ENCODE data around the gene AHNAK. TPM values are rescaled to one million over a fixed set of nuclear protein-coding genes. Genes with fewer than 3 reads are reported as not detected.
"Not testable (repeated sequence)": the region's sequence is repeated elsewhere in the genome, so short reads cannot be mapped to it uniquely, and the experiment has no call there.

AHNAK gene
- total and polyA plus RNA-seq, 8 donors, result 37.4 to 693 (median 554) TPM

- H3K4me1 ChIP-seq, result peaks cover 18 to 75% (median 48%) of the 10 kb centered on the region in 4 donors
- H3K27ac ChIP-seq, result peak overlapping the region in 1 of 5 donors; percentile 80
- 87 to 97% (median 95%) methylated on average over 3 of the region's 3 CpGs for WGBS, 5 donors
- no peaks in the 10 kb centered on the region for H3K9me3 ChIP-seq
- no peaks in the 10 kb centered on the region for H3K36me3 ChIP-seq
- no peak overlapping the region for H3K4me3 ChIP-seq
- DNase-seq, result peak in 1 of 2 donors; percentile 23
- no peak for TF ChIP-seq POLR2A (IDR thresholded peaks at IDR 0.05)
- TF ChIP-seq EP300 (IDR thresholded peaks at IDR 0.05), result no peak
- TF ChIP-seq POLR2AphosphoS5 (IDR thresholded peaks at IDR 0.05), result no peak
- TF ChIP-seq, protein P1, sequence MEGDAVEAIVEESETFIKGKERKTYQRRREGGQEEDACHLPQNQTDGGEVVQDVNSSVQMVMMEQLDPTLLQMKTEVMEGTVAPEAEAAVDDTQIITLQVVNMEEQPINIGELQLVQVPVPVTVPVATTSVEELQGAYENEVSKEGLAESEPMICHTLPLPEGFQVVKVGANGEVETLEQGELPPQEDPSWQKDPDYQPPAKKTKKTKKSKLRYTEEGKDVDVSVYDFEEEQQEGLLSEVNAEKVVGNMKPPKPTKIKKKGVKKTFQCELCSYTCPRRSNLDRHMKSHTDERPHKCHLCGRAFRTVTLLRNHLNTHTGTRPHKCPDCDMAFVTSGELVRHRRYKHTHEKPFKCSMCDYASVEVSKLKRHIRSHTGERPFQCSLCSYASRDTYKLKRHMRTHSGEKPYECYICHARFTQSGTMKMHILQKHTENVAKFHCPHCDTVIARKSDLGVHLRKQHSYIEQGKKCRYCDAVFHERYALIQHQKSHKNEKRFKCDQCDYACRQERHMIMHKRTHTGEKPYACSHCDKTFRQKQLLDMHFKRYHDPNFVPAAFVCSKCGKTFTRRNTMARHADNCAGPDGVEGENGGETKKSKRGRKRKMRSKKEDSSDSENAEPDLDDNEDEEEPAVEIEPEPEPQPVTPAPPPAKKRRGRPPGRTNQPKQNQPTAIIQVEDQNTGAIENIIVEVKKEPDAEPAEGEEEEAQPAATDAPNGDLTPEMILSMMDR (IDR thresholded peaks at IDR 0.05), result no peak
- H3K27me3 ChIP-seq, result no peaks in the 10 kb centered on the region
- intact Hi-C loops (cut with DNase I; ENCODE audit: low total_unique reads), result no loop called here
These were observed 46.0 kb downstream of the AHNAK start for GRCh38 chr11:62500650-62501030.

- intact Hi-C loops (cut with DNase I; ENCODE audit: low total_unique reads), result no loop called here
- Histone ChIP-seq H3K4me3 (no peak overlapping the region), H3K27me3 (no peaks in the 10 kb centered on the region), H3K27ac (peak overlapping the region in 4 of 5 donors; percentile 8 to 80 (median 60)), H3K9me3 (no peaks in the 10 kb centered on the region), H3K4me1 (peaks cover 12 to 69% (median 42%) of the 10 kb centered on the region in 4 donors), H3K36me3 (no peaks in the 10 kb centered on the region)
- no peak for TF ChIP-seq EP300 (IDR thresholded peaks at IDR 0.05)
- no peak for TF ChIP-seq POLR2AphosphoS5 (IDR thresholded peaks at IDR 0.05)
- TF ChIP-seq, protein P1 (IDR thresholded peaks at IDR 0.05), result no peak
- no peak for TF ChIP-seq POLR2A (IDR thresholded peaks at IDR 0.05)
- DNase-seq, result peak in 1 of 2 donors; percentile 73
- 69 to 89% (median 79%) methylated on average over 12 of the region's 12 CpGs for WGBS, 5 donors
These were observed 46.5 kb downstream of the AHNAK start for GRCh38 chr11:62499944-62500649.

- 78 to 85% (median 81%) methylated on average over 17 of the region's 17 CpGs for WGBS, 5 donors
These were observed 47.2 kb downstream of the AHNAK start for GRCh38 chr11:62499311-62499943.

DNA sequence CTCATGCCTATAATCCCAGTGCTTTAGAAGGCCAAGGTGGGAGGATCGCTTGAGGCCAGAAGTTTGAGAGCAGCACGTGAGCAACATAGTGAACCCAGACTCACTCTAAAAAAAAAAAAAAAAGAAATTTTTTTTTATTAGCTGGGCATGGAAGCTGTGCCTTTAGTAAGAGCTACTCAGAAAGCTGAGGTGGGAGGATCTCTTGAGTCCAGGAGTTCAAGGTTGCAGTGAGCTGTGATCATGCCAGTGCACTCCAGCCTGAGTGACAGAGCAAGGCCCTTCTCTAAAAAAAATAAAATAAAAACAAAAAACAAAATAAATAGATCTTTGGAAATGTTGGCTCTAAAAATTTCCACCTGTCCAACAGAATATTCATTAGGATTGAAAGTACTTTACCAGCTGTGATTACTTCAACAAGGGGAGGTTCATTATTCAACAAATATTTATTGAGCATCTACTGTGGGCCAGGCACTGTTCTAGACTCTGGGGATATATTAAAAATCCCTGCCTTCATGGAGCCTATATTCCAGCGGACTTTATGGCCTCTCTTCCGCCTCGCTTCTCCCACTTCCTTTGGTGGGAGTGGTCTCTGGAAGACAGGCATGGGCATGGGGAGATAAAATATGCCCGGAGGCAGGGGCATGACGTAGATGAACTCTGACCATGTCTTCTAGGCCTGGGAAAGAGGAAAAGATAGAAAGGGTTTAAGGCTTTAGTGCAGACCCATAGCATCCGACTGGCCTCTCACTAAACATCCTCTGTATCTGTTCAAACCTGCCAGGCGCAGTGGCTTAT lies 47.9 kb downstream of the AHNAK start:
- Histone ChIP-seq H3K4me3 (no peak overlapping the region), H3K27ac (peak overlapping the region in 1 of 5 donors; percentile 80), H3K36me3 (no peaks in the 10 kb centered on the region), H3K4me1 (peaks cover 11 to 55% (median 33%) of the 10 kb centered on the region in 4 donors), H3K9me3 (no peaks in the 10 kb centered on the region), H3K27me3 (no peaks in the 10 kb centered on the region)
- TF ChIP-seq, protein P1 (IDR thresholded peaks at IDR 0.05), result no peak
- TF ChIP-seq EP300 (IDR thresholded peaks at IDR 0.05) (no peak), POLR2AphosphoS5 (IDR thresholded peaks at IDR 0.05) (no peak), POLR2A (IDR thresholded peaks at IDR 0.05) (no peak)
- DNase-seq, result no peak
- 94 to 97% (median 96%) methylated on average over 9 of the region's 9 CpGs for WGBS, 5 donors
- intact Hi-C loops (cut with DNase I; ENCODE audit: low total_unique reads), result no loop called here

More at GRCh38 chr11:62499311-62499943, 47.2 kb downstream of the AHNAK start:
- peak in 1 of 2 donors; percentile 42 for DNase-seq
- H3K36me3 ChIP-seq; intact Hi-C loops (cut with DNase I; ENCODE audit: low total_unique reads); H3K27me3 ChIP-seq; H3K9me3 ChIP-seq; H3K4me3 ChIP-seq: not testable (repeated sequence)
- Histone ChIP-seq H3K27ac (peak overlapping the region in 4 of 5 donors; percentile 8 to 80 (median 60)), H3K4me1 (peaks cover 11 to 63% (median 37%) of the 10 kb centered on the region in 4 donors)

Data from stomach (tissue), 9 donors.